Hepatocyte (in vitro differentiated cells): ENCODE measurements around the gene PDCD4. TPM values are rescaled to one million over a fixed set of nuclear protein-coding genes. Genes with fewer than 3 reads are reported as not detected.
A peak's percentile ranks its signal among the peaks of the same experiment; 100 is the strongest.

ENCODE experiments used
- DNase-seq: peaks from one replicate; pipeline ENCODE4 v3.0.0-alpha.2; 2016; ENCODE audit warnings: low spot score
- H2AFZ ChIP-seq: fragments of 200-600 bp; sonication (generic); 2 replicates; pipeline ENCODE4 v1.6.0; 2016; ENCODE audit warnings: antibody characterized with exemption, mild to moderate bottlenecking
- H3K27ac ChIP-seq: fragments of 200-600 bp; sonication (generic); 2 replicates; pipeline ENCODE4 v1.5.1; 2016; ENCODE audit warnings: mild to moderate bottlenecking
- H3K27me3 ChIP-seq: fragments of 200-600 bp; sonication (generic); 2 replicates; pipeline ENCODE4 v1.6.1; 2016
- H3K36me3 ChIP-seq: fragments of 200-600 bp; sonication (generic); replicated peaks from 2 replicates; pipeline ENCODE4 v1.5.1; 2016; ENCODE audit warnings: low read depth; ENCODE audit not compliant: insufficient read depth
- H3K4me1 ChIP-seq: fragments of 200-600 bp; sonication (generic); 2 replicates; pipeline ENCODE4 v1.5.1; 2016; ENCODE audit warnings: mild to moderate bottlenecking, moderate library complexity; ENCODE audit not compliant: insufficient read depth
- H3K4me2 ChIP-seq: fragments of 200-600 bp; sonication (generic); 2 replicates; pipeline ENCODE4 v1.6.0; 2016
- H3K4me3 ChIP-seq: fragments of 200-600 bp; sonication (generic); 2 replicates; pipeline ENCODE4 v1.5.1; 2016; ENCODE audit warnings: mild to moderate bottlenecking
- H3K79me2 ChIP-seq: fragments of 200-600 bp; sonication (generic); 2 replicates; pipeline ENCODE4 v1.6.0; 2017; ENCODE audit warnings: mild to moderate bottlenecking
- H3K9me2 ChIP-seq: fragments of 200-600 bp; sonication (generic); replicated peaks from 2 replicates; pipeline ENCODE4 v1.6.0; 2017; ENCODE audit warnings: mild to moderate bottlenecking; ENCODE audit not compliant: insufficient read depth
- H3K9me3 ChIP-seq: fragments of 200-600 bp; sonication (generic); 2 replicates; pipeline ENCODE4 v1.5.1; 2016; ENCODE audit warnings: low read depth, mild to moderate bottlenecking
- H4K20me1 ChIP-seq: fragments of 200-600 bp; sonication (generic); 2 replicates; pipeline ENCODE4 v1.6.0; 2016; ENCODE audit warnings: mild to moderate bottlenecking; ENCODE audit not compliant: insufficient read depth, poor library complexity, severe bottlenecking
- CTCF ChIP-seq: fragments of 200-600 bp; sonication (generic); IDR thresholded peaks from 2 replicates; pipeline ENCODE4 v1.5.1; 2016; ENCODE audit warnings: antibody characterized with exemption, mild to moderate bottlenecking; ENCODE audit not compliant: poor library complexity
- EZH2 ChIP-seq: fragments of 200-600 bp; sonication (generic); IDR thresholded peaks from 2 replicates; pipeline ENCODE4 v1.6.1; 2016; ENCODE audit warnings: antibody characterized with exemption, mild to moderate bottlenecking, borderline replicate concordance
- EZH2phosphoT487 ChIP-seq: fragments of 200-600 bp; sonication (generic); IDR thresholded peaks from one replicate; pipeline ENCODE4 v1.6.1; 2018; ENCODE audit warnings: antibody characterized with exemption, mild to moderate bottlenecking, low read depth, moderate library complexity; ENCODE audit not compliant: unreplicated experiment, severe bottlenecking
- WGBS: methylation state at CpG from one replicate; pipeline ENCODE4 v1.1.6; 2016; ENCODE audit warnings: low lambda C conversion rate; ENCODE audit errors: missing lambda C conversion rate; 5-methylcytosine and 5-hydroxymethylcytosine counted together
- polyA plus RNA-seq: library from polyadenylated mRNA; unstranded; fragments of >200 nt; fragmentation: Nextera tagmentation; extraction: Ambion mirVana; gene quantifications from 2 replicates; pipeline ENCODE4 v1.2.1, GENCODE V29; 2016
- total RNA-seq: library from RNA; depleted of rRNA; stranded (reverse); fragments of >200 nt; gene quantifications from 2 replicates; pipeline ENCODE4 v1.2.3, GENCODE V29; 2014

The PDCD4 gene
- total and polyA plus RNA-seq, 2 experiments from 2014 or later, result 315 to 791 TPM

DNA sequence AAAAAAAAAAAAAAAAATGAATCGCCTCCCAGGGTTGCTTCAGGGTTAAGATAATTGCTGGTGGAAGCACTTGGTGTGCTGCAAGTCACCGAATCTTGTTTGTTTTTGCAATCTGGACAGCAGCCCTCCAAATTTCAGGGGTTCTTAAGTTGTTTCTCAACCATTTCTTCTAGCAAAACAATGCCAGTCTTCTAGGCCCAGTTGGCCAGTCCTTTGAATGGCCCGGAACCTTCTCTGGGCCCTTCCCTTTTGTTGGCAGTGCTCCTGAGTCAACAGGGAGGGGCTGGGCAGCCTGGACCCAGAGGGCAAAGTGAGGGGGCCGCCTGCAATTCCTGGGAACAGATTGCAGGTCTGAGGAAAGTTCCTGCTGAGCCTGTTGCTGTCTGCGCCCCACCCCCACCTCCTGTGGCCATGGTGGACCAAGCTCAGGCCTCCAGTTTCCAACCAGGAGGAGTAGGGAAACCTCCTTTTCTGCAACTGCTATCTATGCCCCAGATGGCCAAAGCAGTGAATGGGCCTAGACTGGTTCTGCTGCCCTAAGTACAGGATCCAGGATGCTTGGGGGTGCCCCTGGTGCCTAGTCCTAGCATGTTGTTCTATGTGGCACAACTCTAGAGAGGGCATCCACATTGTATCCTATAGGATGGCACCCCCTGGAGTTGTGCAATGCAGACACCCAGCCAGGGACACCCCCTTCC lies 31.4 kb upstream of the PDCD4 start:
- no peaks in the 10 kb centered on the region for H3K27me3 ChIP-seq
- TF ChIP-seq EZH2 (no peak), EZH2phosphoT487 (no peak), CTCF (no peak)
- H3K27ac ChIP-seq, result peak overlapping the region; percentile 73
- no peaks in the 10 kb centered on the region for H3K36me3 ChIP-seq
- H3K4me1 ChIP-seq, result peaks cover 79% of the 10 kb centered on the region
- H3K79me2 ChIP-seq, result no peaks in the 10 kb centered on the region
- peak; percentile 67 for DNase-seq
- H3K4me2 ChIP-seq, result no peak overlapping the region
- no peaks in the 10 kb centered on the region for H3K9me3 ChIP-seq
- H3K9me2 ChIP-seq, result no peaks in the 10 kb centered on the region
- H2AFZ ChIP-seq, result no peak overlapping the region
- H4K20me1 ChIP-seq, result no peaks in the 10 kb centered on the region
- no peak overlapping the region for H3K4me3 ChIP-seq
- WGBS, result 61% methylated on average over 5 of the region's 5 CpGs

DNA sequence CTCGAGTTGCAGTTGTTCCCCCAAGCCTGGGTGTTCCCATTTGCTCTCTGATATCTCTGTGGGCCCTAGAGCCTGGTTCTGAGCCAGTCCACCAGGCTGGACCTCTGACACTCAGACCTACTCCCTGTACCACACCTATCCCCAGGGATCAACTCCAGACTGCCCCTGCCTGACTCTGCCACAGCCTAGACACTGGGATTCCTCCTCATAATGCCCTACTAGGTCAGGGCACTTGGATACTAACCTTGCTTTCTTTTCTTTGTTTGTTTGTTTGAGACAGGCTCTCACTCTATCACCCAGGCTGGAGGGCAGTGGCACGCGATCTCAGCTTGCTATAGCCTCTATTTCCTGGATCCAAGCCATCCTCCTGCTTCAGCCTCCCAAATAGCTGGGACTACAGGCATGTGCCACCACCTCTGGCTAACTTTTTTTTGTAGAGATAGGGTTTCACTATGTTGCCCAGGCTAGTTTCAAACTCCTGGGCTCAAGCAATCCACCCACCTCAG lies 30.8 kb upstream of the PDCD4 start:
- Histone ChIP-seq H3K9me3 (no peaks in the 10 kb centered on the region), H3K4me1 (peaks cover 79% of the 10 kb centered on the region), H3K79me2 (no peaks in the 10 kb centered on the region), H3K9me2 (no peaks in the 10 kb centered on the region), H4K20me1 (no peaks in the 10 kb centered on the region), H3K4me3 (no peak overlapping the region), H3K4me2 (no peak overlapping the region), H3K36me3 (no peaks in the 10 kb centered on the region), H3K27ac (peak overlapping the region; percentile 73), H3K27me3 (no peaks in the 10 kb centered on the region), H2AFZ (no peak overlapping the region)
- no peak for DNase-seq
- 89% methylated on average over 3 of the region's 3 CpGs for WGBS
- TF ChIP-seq EZH2phosphoT487 (no peak), EZH2 (no peak), CTCF (no peak)

- no peak overlapping the region for H2AFZ ChIP-seq
- H3K79me2 ChIP-seq, result no peaks in the 10 kb centered on the region
- H3K4me3 ChIP-seq, result no peak overlapping the region
- WGBS, result 86% methylated on average over 9 of the region's 9 CpGs
- no peaks in the 10 kb centered on the region for H3K9me2 ChIP-seq
- no peaks in the 10 kb centered on the region for H3K9me3 ChIP-seq
- no peaks in the 10 kb centered on the region for H4K20me1 ChIP-seq
- H3K4me1 ChIP-seq, result peaks cover 79% of the 10 kb centered on the region
- H3K27me3 ChIP-seq, result no peaks in the 10 kb centered on the region
- no peak for DNase-seq
- H3K27ac ChIP-seq, result peak overlapping the region; percentile 84
- H3K36me3 ChIP-seq, result no peaks in the 10 kb centered on the region
- no peak overlapping the region for H3K4me2 ChIP-seq
- TF ChIP-seq EZH2phosphoT487 (no peak), EZH2 (no peak), CTCF (no peak)
Observed at GRCh38 chr10:110841767-110842267, 29.9 kb upstream of the PDCD4 start.
